T-helper 1 cell treated with Interleukin-12 subunit alpha and Interleukin-12 subunit beta and Interleukin-4 antibody, amounts not matched to agents 30 μg/mL and 1 μg/mL, for 36 hours (primary cell): ENCODE measurements around the gene IRS1.

Source experiments
- H3K27ac Mint-ChIP-seq: one replicate; pipeline ENCODE4 v1.8.0; 2021; ENCODE audit warnings: mild to moderate bottlenecking, mixed read lengths
- H3K27me3 Mint-ChIP-seq: one replicate; pipeline ENCODE4 v1.8.0; 2021; ENCODE audit warnings: low read depth, mixed read lengths
- H3K36me3 Mint-ChIP-seq: one replicate; pipeline ENCODE4 v1.8.0; 2021; ENCODE audit warnings: low read depth, mixed read lengths
- H3K4me1 Mint-ChIP-seq: one replicate; pipeline ENCODE4 v1.8.0; 2021; ENCODE audit warnings: low read depth, mixed read lengths
- H3K4me3 Mint-ChIP-seq: one replicate; pipeline ENCODE4 v1.8.0; 2021; ENCODE audit warnings: mild to moderate bottlenecking, moderate library complexity, mixed read lengths
- H3K9me3 Mint-ChIP-seq: one replicate; pipeline ENCODE4 v1.8.0; 2021; ENCODE audit warnings: mixed read lengths

The IRS1 gene

GRCh38 chr2:226701052-226701451 lies 98.6 kb downstream of the IRS1 start:
- no peak overlapping the region for H3K27ac Mint-ChIP-seq
- peaks cover 17% of the 10 kb centered on the region for H3K27me3 Mint-ChIP-seq
- H3K4me1 Mint-ChIP-seq = peaks cover 4% of the 10 kb centered on the region
- no peak overlapping the region for H3K4me3 Mint-ChIP-seq
- H3K36me3 Mint-ChIP-seq = no peaks in the 10 kb centered on the region
- no peaks in the 10 kb centered on the region for H3K9me3 Mint-ChIP-seq

DNA sequence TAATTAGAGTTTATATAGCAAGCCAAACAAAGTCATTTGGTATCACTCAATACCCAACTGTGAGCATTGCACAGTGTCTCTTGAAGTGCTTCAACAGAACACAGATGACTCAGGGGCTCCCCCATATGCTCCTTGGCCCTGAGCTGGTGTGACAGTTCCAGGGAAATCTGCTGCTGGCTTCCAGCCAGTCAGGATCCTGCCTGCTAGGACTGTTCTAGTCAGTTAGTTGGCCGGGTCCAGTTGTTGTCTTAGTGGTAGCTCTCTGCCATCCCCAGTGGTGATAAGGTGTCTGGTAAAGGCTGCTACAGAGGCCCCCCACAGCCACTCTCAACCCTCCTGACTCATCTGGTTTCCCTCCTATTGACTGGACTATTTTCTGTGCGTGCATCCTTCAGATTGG lies 100.3 kb downstream of the IRS1 start:
- no peaks in the 10 kb centered on the region for H3K36me3 Mint-ChIP-seq
- no peak overlapping the region for H3K4me3 Mint-ChIP-seq
- H3K27ac Mint-ChIP-seq = no peak overlapping the region
- H3K4me1 Mint-ChIP-seq = peaks cover 4% of the 10 kb centered on the region
- H3K27me3 Mint-ChIP-seq = peaks cover 17% of the 10 kb centered on the region
- no peaks in the 10 kb centered on the region for H3K9me3 Mint-ChIP-seq

DNA sequence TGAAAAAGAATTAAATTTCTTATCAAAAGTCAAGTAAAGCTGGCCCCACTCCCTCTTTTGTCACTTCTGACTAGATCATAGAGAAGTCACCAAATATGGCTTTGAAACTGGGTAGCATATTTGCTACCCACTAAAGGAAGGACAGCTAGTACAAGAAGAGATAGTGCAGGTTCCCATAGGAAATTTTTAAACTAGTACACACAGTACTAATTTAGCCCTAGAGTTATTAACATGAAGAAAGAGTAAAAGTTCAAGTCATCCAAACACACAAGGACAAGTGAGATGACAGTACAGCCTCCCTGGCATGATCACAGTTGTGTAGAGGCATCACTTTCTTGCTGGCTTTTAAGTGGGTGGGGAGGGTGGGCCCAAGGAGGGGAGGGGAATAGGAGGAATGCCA lies 100.9 kb downstream of the IRS1 start:
- Mint-ChIP-seq H3K9me3 (no peaks in the 10 kb centered on the region), H3K4me3 (no peak overlapping the region), H3K27ac (no peak overlapping the region), H3K27me3 (peaks cover 16% of the 10 kb centered on the region), H3K36me3 (no peaks in the 10 kb centered on the region), H3K4me1 (peaks cover 4% of the 10 kb centered on the region)

DNA sequence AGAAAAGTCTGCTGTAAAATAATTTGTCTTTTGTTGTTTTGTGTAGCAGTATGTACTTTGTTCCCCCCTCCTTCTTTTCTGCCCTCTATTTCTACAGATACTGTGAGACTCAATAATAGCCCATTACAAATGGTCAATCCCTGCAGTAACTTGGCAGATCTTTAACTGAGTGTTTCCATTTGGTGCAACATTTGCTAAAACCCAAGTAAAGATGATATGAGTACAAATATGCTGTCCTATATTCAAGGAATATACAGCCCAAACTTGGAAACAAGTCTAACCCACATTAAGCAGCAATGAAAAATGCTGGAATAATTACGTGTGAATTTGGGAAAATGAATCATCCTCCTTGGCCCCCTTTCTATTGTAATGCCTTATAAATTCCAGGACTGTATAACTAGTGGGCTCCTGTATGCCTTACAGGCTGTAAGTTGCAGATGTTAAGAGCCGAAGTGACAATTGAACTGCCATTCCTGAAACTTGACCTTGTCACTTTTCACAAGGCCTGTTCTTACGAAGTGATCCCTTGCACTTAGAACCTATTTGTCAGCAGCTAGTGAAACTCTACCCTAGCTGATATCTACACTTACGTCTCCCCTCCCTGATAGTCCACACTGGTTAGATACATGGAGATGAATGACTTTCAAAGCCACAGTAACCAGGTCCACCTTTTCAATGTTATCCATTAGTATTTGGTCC lies 104.9 kb downstream of the IRS1 start:
- no peaks in the 10 kb centered on the region for H3K9me3 Mint-ChIP-seq
- H3K27ac Mint-ChIP-seq = no peak overlapping the region
- H3K4me3 Mint-ChIP-seq = no peak overlapping the region
- peaks cover 17% of the 10 kb centered on the region for H3K27me3 Mint-ChIP-seq
- peaks cover 15% of the 10 kb centered on the region for H3K4me1 Mint-ChIP-seq
- peaks cover 1% of the 10 kb centered on the region for H3K36me3 Mint-ChIP-seq

GRCh38 chr2:226694149-226694548 lies 105.5 kb downstream of the IRS1 start:
- Mint-ChIP-seq H3K4me1 (peaks cover 15% of the 10 kb centered on the region), H3K27ac (no peak overlapping the region), H3K9me3 (no peaks in the 10 kb centered on the region), H3K27me3 (peaks cover 17% of the 10 kb centered on the region), H3K36me3 (peaks cover 1% of the 10 kb centered on the region), H3K4me3 (no peak overlapping the region)

- Mint-ChIP-seq H3K27ac (no peak overlapping the region), H3K27me3 (peaks cover 22% of the 10 kb centered on the region), H3K36me3 (peaks cover 1% of the 10 kb centered on the region), H3K4me3 (no peak overlapping the region), H3K4me1 (peaks cover 15% of the 10 kb centered on the region), H3K9me3 (no peaks in the 10 kb centered on the region)
Measured at GRCh38 chr2:226693521-226693920, 106.1 kb downstream of the IRS1 start.

DNA sequence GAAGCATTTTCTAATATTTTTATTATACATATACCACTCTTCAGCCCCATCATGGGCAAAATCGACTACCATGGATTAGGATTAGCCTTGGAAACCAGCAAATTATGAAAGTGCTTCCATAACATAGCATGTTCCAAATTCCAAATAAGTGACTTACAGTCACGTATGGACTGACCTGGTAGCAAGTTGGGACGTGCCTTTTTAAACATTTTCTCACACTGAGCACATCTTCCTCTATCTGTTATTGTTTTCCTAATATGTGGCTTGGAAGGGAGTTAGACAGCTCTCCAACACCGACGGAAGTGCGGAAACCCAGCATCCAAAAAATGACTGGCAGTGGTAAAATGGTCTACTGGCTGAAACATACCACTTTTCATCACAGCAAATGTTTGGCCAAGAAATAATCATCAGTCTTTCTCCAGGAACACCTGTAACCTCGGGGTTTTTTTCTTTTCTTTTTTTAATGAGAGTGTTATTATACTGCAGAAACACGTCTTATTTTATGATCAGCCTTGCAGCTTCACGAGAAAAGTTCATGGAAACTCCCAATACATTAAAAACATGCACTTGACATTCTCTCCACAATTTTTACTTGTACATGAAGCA lies 107.0 kb downstream of the IRS1 start:
- Mint-ChIP-seq H3K36me3 (peaks cover 1% of the 10 kb centered on the region), H3K4me3 (no peak overlapping the region), H3K4me1 (peaks cover 15% of the 10 kb centered on the region), H3K9me3 (no peaks in the 10 kb centered on the region), H3K27ac (no peak overlapping the region), H3K27me3 (peaks cover 25% of the 10 kb centered on the region)

DNA sequence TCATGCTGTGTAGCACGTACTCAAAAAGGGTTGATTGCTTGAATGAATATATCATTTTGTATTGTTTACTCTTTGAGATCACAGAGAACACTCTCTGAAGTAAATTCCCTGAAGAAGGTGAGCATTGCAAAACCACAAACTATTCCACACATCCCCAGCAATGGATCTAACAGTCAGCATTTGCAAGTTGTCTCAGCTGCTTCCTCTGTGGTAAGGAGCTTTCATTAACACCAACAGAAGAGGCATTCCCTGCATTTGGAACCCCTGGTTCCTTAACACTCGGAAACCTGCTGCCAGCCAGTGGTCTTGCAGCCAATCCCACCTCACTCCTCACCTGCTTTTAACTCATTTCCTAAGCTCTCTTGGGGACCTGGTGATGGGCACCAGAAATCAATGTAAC lies 108.4 kb downstream of the IRS1 start:
- Mint-ChIP-seq H3K27ac (no peak overlapping the region), H3K4me3 (no peak overlapping the region), H3K4me1 (peaks cover 15% of the 10 kb centered on the region), H3K27me3 (peaks cover 31% of the 10 kb centered on the region), H3K36me3 (peaks cover 1% of the 10 kb centered on the region), H3K9me3 (no peaks in the 10 kb centered on the region)

DNA sequence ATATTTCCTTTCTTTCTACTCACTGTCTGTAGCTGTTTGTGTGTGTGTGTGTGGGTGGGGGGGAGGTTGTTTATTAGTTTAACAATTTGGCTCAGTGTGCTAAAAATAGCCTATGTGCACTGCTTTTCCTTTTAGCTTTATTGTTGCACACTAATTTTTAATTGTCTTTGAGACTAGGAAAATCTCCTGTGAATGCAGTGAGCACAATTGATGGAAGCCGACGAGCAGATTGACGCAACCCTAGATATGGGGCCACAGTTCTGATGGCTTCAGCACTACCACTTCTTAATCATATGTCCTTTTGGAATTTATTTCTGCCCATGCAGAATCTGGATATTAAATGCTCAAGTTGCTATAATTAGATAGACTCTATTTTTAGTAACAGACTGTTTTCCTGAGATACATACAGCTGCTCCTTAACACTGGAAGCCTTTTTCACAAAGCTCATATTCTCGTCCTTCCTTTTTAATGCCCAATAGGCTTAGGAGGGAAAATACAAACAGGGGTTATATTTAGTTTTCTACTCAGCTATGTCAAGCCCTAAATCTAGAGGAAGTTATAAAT lies 109.1 kb downstream of the IRS1 start:
- Mint-ChIP-seq H3K4me1 (peaks cover 15% of the 10 kb centered on the region), H3K4me3 (no peak overlapping the region), H3K27me3 (peaks cover 31% of the 10 kb centered on the region), H3K36me3 (peaks cover 1% of the 10 kb centered on the region), H3K9me3 (no peaks in the 10 kb centered on the region), H3K27ac (no peak overlapping the region)

GRCh38 chr2:226687641-226688253 lies 111.9 kb downstream of the IRS1 start:
- Mint-ChIP-seq H3K4me3 (no peak overlapping the region), H3K4me1 (peaks cover 15% of the 10 kb centered on the region), H3K27ac (no peak overlapping the region), H3K36me3 (peaks cover 1% of the 10 kb centered on the region), H3K9me3 (no peaks in the 10 kb centered on the region), H3K27me3 (peaks cover 36% of the 10 kb centered on the region)

GRCh38 chr2:226684563-226684959 lies 115.1 kb downstream of the IRS1 start:
- Mint-ChIP-seq H3K4me1 (peaks cover 4% of the 10 kb centered on the region), H3K36me3 (no peaks in the 10 kb centered on the region), H3K9me3 (no peaks in the 10 kb centered on the region), H3K27me3 (peaks cover 23% of the 10 kb centered on the region), H3K27ac (no peak overlapping the region), H3K4me3 (no peak overlapping the region)

DNA sequence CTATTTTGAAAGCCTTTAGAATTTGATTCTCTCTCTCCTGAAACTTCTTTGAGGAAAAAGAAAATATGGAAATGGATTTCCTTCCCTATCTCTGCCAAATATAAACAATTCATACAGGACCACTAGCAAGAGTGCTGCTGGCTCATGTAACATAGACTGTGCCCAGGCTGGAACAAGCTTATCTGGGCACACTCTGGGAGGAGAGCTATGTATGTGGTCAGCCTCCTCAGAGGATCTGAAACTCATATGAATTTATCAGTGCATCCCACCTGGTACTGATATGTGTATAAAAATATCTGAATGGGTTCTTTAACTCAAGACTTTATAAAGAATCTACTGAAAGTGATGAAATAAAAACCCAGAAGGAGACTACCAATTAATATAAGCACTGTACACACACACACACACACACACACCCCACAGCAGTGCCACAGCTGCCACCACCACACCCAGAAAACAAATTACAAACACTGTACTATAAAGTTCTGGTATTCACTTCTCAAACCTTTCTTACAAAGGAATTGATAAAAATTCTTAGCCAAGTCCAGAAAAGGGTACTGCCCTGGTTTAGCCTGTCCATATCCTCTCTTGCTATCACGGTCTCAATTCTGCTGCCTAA lies 115.6 kb downstream of the IRS1 start:
- no peak overlapping the region for H3K27ac Mint-ChIP-seq
- H3K27me3 Mint-ChIP-seq = peaks cover 23% of the 10 kb centered on the region
- H3K9me3 Mint-ChIP-seq = no peaks in the 10 kb centered on the region
- H3K36me3 Mint-ChIP-seq = no peaks in the 10 kb centered on the region
- H3K4me3 Mint-ChIP-seq = no peak overlapping the region
- peaks cover 4% of the 10 kb centered on the region for H3K4me1 Mint-ChIP-seq

DNA sequence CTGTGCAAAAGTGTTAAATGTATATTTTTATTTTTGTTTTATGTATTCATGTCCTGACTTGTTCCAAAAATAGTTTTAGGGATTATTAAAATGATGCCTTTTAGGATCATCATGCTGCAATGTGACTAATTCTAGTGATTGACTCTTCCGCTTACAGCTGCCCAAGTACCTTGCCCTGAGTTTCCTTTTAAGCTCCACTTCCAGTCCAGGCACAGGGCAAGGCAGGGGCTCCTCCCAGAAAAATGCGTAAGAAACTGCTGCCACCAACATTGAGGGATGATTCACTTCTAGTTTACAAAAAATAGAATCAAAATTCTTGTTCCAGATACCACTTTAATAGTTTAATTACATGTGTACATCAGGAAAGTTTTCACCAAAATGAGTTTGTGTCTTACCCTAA lies 116.4 kb downstream of the IRS1 start:
- H3K4me3 Mint-ChIP-seq = no peak overlapping the region
- peaks cover 15% of the 10 kb centered on the region for H3K27me3 Mint-ChIP-seq
- H3K36me3 Mint-ChIP-seq = no peaks in the 10 kb centered on the region
- H3K9me3 Mint-ChIP-seq = no peaks in the 10 kb centered on the region
- peaks cover 4% of the 10 kb centered on the region for H3K4me1 Mint-ChIP-seq
- H3K27ac Mint-ChIP-seq = no peak overlapping the region
